Brain microvascular endothelial cell (primary cell): ENCODE results near the gene POLR1A.

Experiments
- DNase-seq: peaks from one replicate; pipeline ENCODE4 v3.0.0-alpha.2; 2020
- H3K27ac ChIP-seq: fragments of 250-450 bp; sonication (Bioruptor Pico); 2 replicates; pipeline ENCODE4 v1.5.1; 2020; ENCODE audit warnings: mild to moderate bottlenecking, moderate library complexity
- H3K27me3 ChIP-seq: fragments of 250-450 bp; sonication (Bioruptor Pico); replicated peaks from 2 replicates; pipeline ENCODE4 v1.5.1; 2020; ENCODE audit warnings: mild to moderate bottlenecking
- H3K36me3 ChIP-seq: fragments of 250-450 bp; sonication (Bioruptor Pico); replicated peaks from 2 replicates; pipeline ENCODE4 v1.5.1; 2020; ENCODE audit warnings: mild to moderate bottlenecking
- H3K4me3 ChIP-seq: 2 replicates; pipeline ENCODE4 v1.5.1; 2011; ENCODE audit warnings: low read depth, mild to moderate bottlenecking, control low read depth, low read length, moderate library complexity
- CTCF ChIP-seq: IDR thresholded peaks from 2 replicates; pipeline ENCODE4 v1.5.1; 2011; ENCODE audit warnings: low read depth, mild to moderate bottlenecking, moderate library complexity, low read length, control low read depth, inconsistent platforms; ENCODE audit errors: missing control alignments
- in situ Hi-C: cut with HindIII; loops from 2 replicates; pipeline ENCODE4 v1.10.0; 2017; ENCODE audit warnings: low sequenced_read_pairs, low pct_ligation_motif_present

POLR1A gene

GRCh38 chr2:85989288-85989865 lies 116.3 kb downstream of the POLR1A start:
- in situ Hi-C loops = no loop called here
- Histone ChIP-seq H3K27ac (no peak overlapping the region), H3K27me3 (no peaks in the 10 kb centered on the region), H3K4me3 (no peak overlapping the region), H3K36me3 (no peaks in the 10 kb centered on the region)
- TF ChIP-seq CTCF = no peak
- DNase-seq = no peak

- Histone ChIP-seq H3K36me3 (no peaks in the 10 kb centered on the region), H3K4me3 (no peak overlapping the region), H3K27ac (no peak overlapping the region), H3K27me3 (no peaks in the 10 kb centered on the region)
- DNase-seq = no peak
- in situ Hi-C loops = no loop called here
- TF ChIP-seq CTCF = no peak
Measured at GRCh38 chr2:85988914-85989270, 116.8 kb downstream of the POLR1A start.

- in situ Hi-C loops = no loop called here
- Histone ChIP-seq H3K4me3 (no peak overlapping the region), H3K27ac (no peak overlapping the region), H3K27me3 (no peaks in the 10 kb centered on the region), H3K36me3 (no peaks in the 10 kb centered on the region)
- no peak for TF ChIP-seq CTCF
- DNase-seq = no peak
Measured at GRCh38 chr2:85988175-85988913, 117.3 kb downstream of the POLR1A start.

- H3K36me3 ChIP-seq = no peaks in the 10 kb centered on the region
- H3K4me3 ChIP-seq = no peak overlapping the region
- TF ChIP-seq CTCF = no peak
- DNase-seq = no peak
- in situ Hi-C loops = no loop called here
- H3K27ac ChIP-seq = no peak overlapping the region
- no peaks in the 10 kb centered on the region for H3K27me3 ChIP-seq
Measured at GRCh38 chr2:85987266-85988174, 118.2 kb downstream of the POLR1A start.

GRCh38 chr2:85986121-85986520 lies 119.6 kb downstream of the POLR1A start:
- no peak for DNase-seq
- in situ Hi-C loops = no loop called here
- Histone ChIP-seq H3K27me3 (no peaks in the 10 kb centered on the region), H3K4me3 (no peak overlapping the region), H3K36me3 (no peaks in the 10 kb centered on the region), H3K27ac (no peak overlapping the region)
- no peak for TF ChIP-seq CTCF
